Stomach (tissue), 19 donors: Measurements from ENCODE around the gene GZMM. TPM values are rescaled to one million over a fixed set of nuclear protein-coding genes. Genes with fewer than 3 reads are reported as not detected.

Source experiments
- DNase-seq, 2 donors: peaks; one replicate each; pipeline versions ENCODE4 v3.0.0 to v3.0.0-alpha.2; 2013 to 2019
- H3K27ac ChIP-seq, 5 donors: fragments of 200-600 bp in 4 of 5; sonication (generic) in 4 of 5; one replicate each; pipeline ENCODE4 v1.5.1; 2013 to 2019; ENCODE audit warnings: mild to moderate bottlenecking in 1 of 5, moderate library complexity in 1 of 5
- H3K27me3 ChIP-seq, 3 donors: fragments of 200-600 bp; sonication (generic); one replicate each; pipeline ENCODE4 v1.5.1; 2017 to 2019; ENCODE audit warnings: mixed run types in 1 of 3
- H3K36me3 ChIP-seq, 4 donors: fragments of 200-600 bp; sonication (generic); 1 replicate in 3 of 4; 2 replicates in 1 of 4; pipeline ENCODE4 v1.5.1; 2016 to 2019
- H3K4me1 ChIP-seq, 4 donors: fragments of 200-600 bp; sonication (generic); one replicate each; pipeline ENCODE4 v1.5.1; 2016 to 2019
- H3K4me3 ChIP-seq, 4 donors: fragments of 200-600 bp; sonication (generic) in 3 of 4; one replicate each; pipeline ENCODE4 v1.5.1; 2016 to 2019; ENCODE audit warnings: mild to moderate bottlenecking in 1 of 4
- H3K9me3 ChIP-seq, 4 donors: fragments of 200-600 bp; sonication (generic); one replicate each; pipeline ENCODE4 v1.5.1; 2016 to 2019
- EP300 ChIP-seq: sonication (generic); formaldehyde crosslinking; IDR thresholded peaks from one replicate; pipeline ENCODE4 v1.6.1; 2017; ENCODE audit warnings: antibody characterized with exemption
- POLR2A ChIP-seq, 4 donors: fragments of 450-650 bp; IDR thresholded peaks; one replicate each; pipeline ENCODE4 v1.6.1; 2016; ENCODE audit warnings: antibody characterized with exemption in 4 of 4, control low read depth in 2 of 4, mild to moderate bottlenecking in 1 of 4, moderate library complexity in 1 of 4
- POLR2AphosphoS5 ChIP-seq, 3 donors: sonication (generic); formaldehyde crosslinking; IDR thresholded peaks; one replicate each; pipeline ENCODE4 v1.6.1; 2016; ENCODE audit warnings: antibody characterized with exemption in 3 of 3
- WGBS, 5 donors: extraction: QIAGEN DNeasy Blood & Tissue Kit in 3 of 5; methylation state at CpG; one replicate each; pipeline versions ENCODE4 v1.1.5 to v1.1.7; 2013 to 2018; 5-methylcytosine and 5-hydroxymethylcytosine counted together
- intact Hi-C: fragments of 100-400 bp; cut with DNase I; formaldehyde crosslinking; loops from one replicate; pipeline ENCODE4 v1.15.1; 2023; ENCODE audit warnings: low total_unique reads
- long read RNA-seq, 10 donors: transcript quantifications; one replicate each; lab custom pipeline, GENCODE V29; 2026
- polyA plus RNA-seq, 3 donors: library from polyadenylated mRNA; stranded (reverse); fragments of 200-250 nt; gene quantifications; one replicate each; pipeline ENCODE4 v1.2.3, GENCODE V29; 2013
- total RNA-seq, 5 donors: library from RNA; depleted of rRNA; stranded (reverse); fragments of >200 nt; gene quantifications; one replicate each; pipeline versions ENCODE4 v1.1.0 to v1.2.3, GENCODE V29; 2014 to 2016
- TF ChIP-seq, protein P1 (sequence below), 7 experiments: fragments of 450-650 bp in 4 of 7; fragments of 200-600 bp in 3 of 7; sonication (generic) in 3 of 7; IDR thresholded peaks; one replicate each; pipeline ENCODE4 v1.5.1; 2016 to 2019; ENCODE audit warnings: antibody characterized with exemption in 7 of 7, control low read depth in 2 of 7, mild to moderate bottlenecking in 1 of 7
- donor health status: healthy with polysubstance abuse.
- donor health status: Bipolar disorder and iron deficiency.
- donor health status: healthy.

GZMM gene
- total RNA-seq: 1 to 10 TPM in 1 of 5 donors, under 1 TPM in 1, not detected in 3; 0.55 to 5.4 TPM
- 1 to 10 TPM in 1 of 3 donors, under 1 TPM in 2; 0.37 to 6.6 (median 0.93) TPM for polyA plus RNA-seq
- long read RNA-seq, donor 1, partial matches to known transcripts: 0 of 1 reads
- long read RNA-seq, donor 1, other reads (novel, unspliced or antisense): 0 of 1 reads
- long read RNA-seq, donor 2: 0 reads
- long read RNA-seq, donor 3: 0 reads
- long read RNA-seq, donor 4: 0 reads
- long read RNA-seq, donor 5: 0 reads
- long read RNA-seq, donor 6, partial matches to known transcripts: 0 of 2 reads
- long read RNA-seq, donor 6, other reads (novel, unspliced or antisense): 0 of 2 reads
- long read RNA-seq, donor 7: 0 reads
- long read RNA-seq, donor 8: 0 reads
- long read RNA-seq, donor 9: 0 reads
- long read RNA-seq, donor 10: 0 reads

DNA sequence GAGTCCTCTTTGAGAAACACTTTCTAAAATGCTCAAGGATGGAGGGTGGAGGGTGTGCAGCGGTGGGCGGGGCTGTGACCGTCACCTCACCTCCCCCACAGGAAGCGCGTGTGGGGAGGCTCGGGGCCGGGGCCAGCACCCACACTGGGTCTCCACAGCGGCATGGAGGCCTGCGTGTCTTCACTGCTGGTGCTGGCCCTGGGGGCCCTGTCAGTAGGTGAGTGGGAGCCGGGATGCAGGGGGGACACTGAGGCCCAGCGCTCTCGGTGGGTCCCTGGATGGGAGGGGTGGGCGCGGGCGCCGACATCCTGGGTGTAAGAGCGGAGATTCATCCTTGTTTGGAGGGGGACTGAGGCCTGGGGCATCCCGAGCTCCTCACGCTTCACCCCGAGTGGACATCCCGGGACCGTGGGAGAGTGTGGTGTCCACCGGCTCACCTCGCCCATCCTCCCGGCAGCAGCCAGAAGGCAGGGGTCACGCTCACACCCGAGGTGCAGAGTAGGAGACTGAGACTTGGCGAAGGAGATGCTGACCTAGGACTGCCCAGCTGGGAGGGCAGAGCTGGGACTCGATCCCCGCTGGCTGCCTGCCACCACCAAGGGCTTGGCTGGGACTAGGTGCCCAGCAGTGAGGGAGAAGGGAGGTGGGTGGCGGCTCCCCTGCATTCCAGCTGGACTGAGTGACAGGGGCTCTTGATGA is at the start of gene GZMM:
Gene GZMM (plus strand): TSS at position 144 of the 699 bp plus-strand sequence. CDS start 19 bp downstream, at position 163.
- intact Hi-C loops: no loop called here
- DNase-seq: peak in 1 of 2 donors; percentile 66
- Histone ChIP-seq H3K4me3 (peak within 1 kb of the TSS in 3 of 4 donors; percentile 7 to 24 (median 19)), H3K9me3 (no peaks in the 10 kb centered on the region), H3K27ac (peak within 1 kb of the TSS in 1 of 5 donors; percentile 53), H3K36me3 (peaks cover 17 to 34% (median 32%) of the 10 kb centered on the region in 4 donors), H3K4me1 (peaks cover 0 to 8% (median 0%) of the 10 kb centered on the region in 4 donors), H3K27me3 (peaks cover 0 to 32% (median 2%) of the 10 kb centered on the region in 3 donors)
- TF ChIP-seq EP300 (no peak), POLR2A (IDR thresholded peaks at IDR 0.05) (no peak), POLR2AphosphoS5 (IDR thresholded peaks at IDR 0.05) (no peak)
- TF ChIP-seq, protein P1, sequence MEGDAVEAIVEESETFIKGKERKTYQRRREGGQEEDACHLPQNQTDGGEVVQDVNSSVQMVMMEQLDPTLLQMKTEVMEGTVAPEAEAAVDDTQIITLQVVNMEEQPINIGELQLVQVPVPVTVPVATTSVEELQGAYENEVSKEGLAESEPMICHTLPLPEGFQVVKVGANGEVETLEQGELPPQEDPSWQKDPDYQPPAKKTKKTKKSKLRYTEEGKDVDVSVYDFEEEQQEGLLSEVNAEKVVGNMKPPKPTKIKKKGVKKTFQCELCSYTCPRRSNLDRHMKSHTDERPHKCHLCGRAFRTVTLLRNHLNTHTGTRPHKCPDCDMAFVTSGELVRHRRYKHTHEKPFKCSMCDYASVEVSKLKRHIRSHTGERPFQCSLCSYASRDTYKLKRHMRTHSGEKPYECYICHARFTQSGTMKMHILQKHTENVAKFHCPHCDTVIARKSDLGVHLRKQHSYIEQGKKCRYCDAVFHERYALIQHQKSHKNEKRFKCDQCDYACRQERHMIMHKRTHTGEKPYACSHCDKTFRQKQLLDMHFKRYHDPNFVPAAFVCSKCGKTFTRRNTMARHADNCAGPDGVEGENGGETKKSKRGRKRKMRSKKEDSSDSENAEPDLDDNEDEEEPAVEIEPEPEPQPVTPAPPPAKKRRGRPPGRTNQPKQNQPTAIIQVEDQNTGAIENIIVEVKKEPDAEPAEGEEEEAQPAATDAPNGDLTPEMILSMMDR (IDR thresholded peaks at IDR 0.05): no peak
- 50 to 55% (median 54%) methylated on average over 24 to 31 of the region's 31 CpGs for WGBS, 5 donors

DNA sequence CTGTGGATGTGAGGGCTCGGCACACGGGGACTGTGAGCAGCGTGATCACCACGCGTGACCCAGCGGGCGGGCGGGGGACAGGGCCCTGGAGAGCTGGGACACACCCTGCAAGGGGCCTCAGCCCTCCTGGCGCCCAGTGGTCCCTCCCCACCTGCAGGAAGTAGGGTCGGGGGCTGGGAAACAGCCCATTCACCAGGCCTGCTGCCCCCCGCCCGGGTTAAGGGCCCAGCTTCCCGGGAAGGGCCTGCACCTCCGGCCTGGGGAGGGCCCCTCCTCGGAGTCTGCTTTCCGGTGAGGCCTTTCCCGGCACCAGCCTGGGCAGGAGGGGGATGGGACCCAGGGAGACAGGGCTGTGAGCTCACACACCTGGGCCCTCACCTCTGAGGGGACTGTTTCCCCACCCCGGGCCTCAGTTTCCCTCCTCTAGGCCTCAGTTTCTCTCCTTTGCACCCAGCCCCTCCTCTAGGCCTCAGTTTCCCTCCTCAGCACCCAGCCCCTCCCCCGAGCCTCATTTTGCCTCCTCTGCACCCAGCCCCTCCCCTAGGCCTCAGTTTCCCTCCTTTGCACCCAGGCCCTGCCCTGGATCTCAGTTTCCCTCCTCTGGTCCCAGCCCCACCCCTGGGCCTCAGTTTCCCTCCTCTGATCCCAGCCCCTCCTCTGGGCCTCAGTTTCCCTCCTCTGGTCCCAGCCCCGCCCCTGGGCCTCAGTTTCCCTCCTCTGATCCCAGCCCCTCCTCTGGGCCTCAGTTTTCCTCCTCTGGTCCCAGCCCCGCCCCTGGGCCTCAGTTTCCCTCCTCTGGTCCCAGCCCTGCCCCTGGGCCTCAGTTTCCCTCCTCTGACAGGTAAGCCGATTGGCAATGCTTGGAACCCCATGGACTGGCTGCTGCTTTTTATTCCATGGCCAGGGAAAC is 49.4 kb upstream of the GZMM start:
- Histone ChIP-seq H3K27me3 (peaks cover 20 to 55% (median 41%) of the 10 kb centered on the region in 3 donors), H3K4me3 (no peak overlapping the region), H3K9me3 (no peaks in the 10 kb centered on the region), H3K36me3 (no peaks in the 10 kb centered on the region), H3K4me1 (peaks cover 15 to 42% (median 30%) of the 10 kb centered on the region in 4 donors), H3K27ac (no peak overlapping the region)
- TF ChIP-seq POLR2AphosphoS5 (IDR thresholded peaks at IDR 0.05) (no peak), EP300 (no peak), POLR2A (IDR thresholded peaks at IDR 0.05) (no peak)
- TF ChIP-seq, protein P1 (IDR thresholded peaks at IDR 0.05): no peak
- peak in 1 of 2 donors; percentile 62 for DNase-seq
- intact Hi-C loops: no loop called here
- WGBS, 5 donors: 29 to 38% (median 36%) methylated on average over 17 to 22 of the region's 22 CpGs

DNA sequence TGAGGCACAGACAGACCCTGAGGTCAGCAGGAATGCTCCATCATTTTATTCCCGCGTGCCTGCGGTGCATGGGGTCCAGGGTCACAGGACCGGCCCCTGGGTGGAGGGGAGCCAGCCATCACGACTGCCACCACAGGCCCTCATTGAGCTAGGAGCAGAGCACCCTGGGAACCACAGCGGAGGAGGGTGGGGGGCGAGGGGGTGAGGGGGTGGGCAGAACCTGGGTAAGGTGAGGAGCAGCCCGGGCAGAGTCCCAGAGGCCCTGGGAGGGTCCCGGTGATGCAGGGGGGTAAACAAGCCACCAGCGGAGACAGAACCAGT is 48.8 kb upstream of the GZMM start:
- H3K27me3 ChIP-seq: peaks cover 20 to 62% (median 41%) of the 10 kb centered on the region in 3 donors
- intact Hi-C loops: no loop called here
- peaks cover 8 to 36% (median 24%) of the 10 kb centered on the region in 4 donors for H3K4me1 ChIP-seq
- TF ChIP-seq POLR2AphosphoS5 (IDR thresholded peaks at IDR 0.05): no peak
- H3K36me3 ChIP-seq: no peaks in the 10 kb centered on the region
- no peak for DNase-seq
- 40 to 73% (median 47%) methylated on average over 6 to 10 of the region's 10 CpGs for WGBS, 5 donors
- H3K9me3 ChIP-seq: no peaks in the 10 kb centered on the region
- no peak overlapping the region for H3K4me3 ChIP-seq
- H3K27ac ChIP-seq: no peak overlapping the region

DNA sequence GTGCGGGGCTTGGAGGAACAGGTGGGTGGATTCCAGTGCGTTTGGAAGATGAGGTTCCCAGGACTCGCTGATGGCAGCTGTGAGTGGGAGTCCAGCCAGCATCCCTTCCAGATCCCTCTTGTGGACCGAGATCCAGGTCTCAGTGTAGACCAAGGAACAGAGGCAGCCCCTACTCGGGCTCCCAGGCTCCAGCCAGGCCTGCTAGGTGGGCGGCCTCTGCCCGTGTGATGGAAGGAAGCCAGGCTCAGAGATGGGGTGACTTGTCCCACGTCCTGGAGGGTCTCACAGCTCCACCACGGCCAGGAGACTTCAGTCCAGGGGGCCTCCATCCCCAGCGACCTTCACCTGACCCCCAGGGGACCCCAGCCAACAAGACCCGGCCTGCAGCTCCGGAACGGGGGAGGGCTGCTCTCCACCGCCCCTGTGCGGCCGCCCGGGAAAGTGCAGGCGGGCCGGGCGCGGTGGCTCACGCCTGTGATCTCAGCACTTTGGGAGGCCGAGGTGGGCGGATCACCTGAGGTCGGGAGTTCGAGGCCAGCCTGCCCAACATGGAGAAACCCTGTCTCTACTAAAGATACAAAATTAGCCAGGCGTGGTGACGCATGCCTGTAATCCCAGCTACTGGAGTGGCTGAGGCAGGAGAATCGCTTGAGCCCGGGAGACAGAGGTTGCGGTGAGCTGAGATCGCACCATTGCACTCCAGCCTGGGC is 48.3 kb upstream of the GZMM start:
- Histone ChIP-seq H3K36me3 (no peaks in the 10 kb centered on the region), H3K4me3 (no peak overlapping the region), H3K27me3 (peaks cover 20 to 67% (median 41%) of the 10 kb centered on the region in 3 donors), H3K9me3 (no peaks in the 10 kb centered on the region), H3K27ac (peak overlapping the region in 1 of 5 donors; percentile 4), H3K4me1 (peaks cover 8 to 34% (median 23%) of the 10 kb centered on the region in 4 donors)
- DNase-seq: peak in 1 of 2 donors; percentile 71
- no peak for TF ChIP-seq EP300
- TF ChIP-seq, protein P1 (IDR thresholded peaks at IDR 0.05): peak in 4 of 7 experiments; percentile 17 to 71 (median 58)
- no peak for TF ChIP-seq POLR2A (IDR thresholded peaks at IDR 0.05)
- no peak for TF ChIP-seq POLR2AphosphoS5 (IDR thresholded peaks at IDR 0.05)
- 14 to 25% (median 18%) methylated on average over 26 to 32 of the region's 32 CpGs for WGBS, 5 donors
- intact Hi-C loops: no loop called here
